Right lobe of liver (tissue), 6 donors: ENCODE data around the gene AMIGO3. TPM values are rescaled to one million over a fixed set of nuclear protein-coding genes. Genes with fewer than 3 reads are reported as not detected.

Source experiments
- ATAC-seq, 4 donors: fragments of 200-7000 bp; cut with Tn5 transposase; one replicate each; pipeline ENCODE4 v1.9.1; 2020; ENCODE audit warnings: mild to moderate bottlenecking in 4 of 4, moderate library complexity in 4 of 4
- DNase-seq, 3 donors: peaks; one replicate each; pipeline ENCODE4 v3.0.0-alpha.2; 2020
- H3K27ac ChIP-seq, 3 donors: fragments of 200-600 bp; one replicate each; pipeline ENCODE4 v1.8.0; 2022
- H3K27me3 ChIP-seq, 2 donors: fragments of 200-600 bp; one replicate each; pipeline ENCODE4 v1.8.0; 2022
- H3K36me3 ChIP-seq, 4 donors: fragments of 200-600 bp; sonication (generic) in 1 of 4; one replicate each; pipeline versions ENCODE4 v1.5.1 to v1.8.0; 2017 to 2022; ENCODE audit warnings: control low read depth in 1 of 4
- H3K4me1 ChIP-seq, 4 donors: fragments of 200-600 bp; sonication (generic) in 1 of 4; one replicate each; pipeline versions ENCODE4 v1.5.1 to v1.8.0; 2017 to 2022; ENCODE audit warnings: control low read depth in 1 of 4
- H3K4me3 ChIP-seq, 3 donors: fragments of 200-600 bp; one replicate each; pipeline ENCODE4 v1.8.0; 2022
- H3K9me3 ChIP-seq, 4 donors: fragments of 200-600 bp; sonication (generic) in 1 of 4; one replicate each; pipeline versions ENCODE4 v1.5.1 to v1.8.0; 2017 to 2022; ENCODE audit warnings: control low read depth in 1 of 4
- POLR2A ChIP-seq: fragments of 450-650 bp; IDR thresholded peaks from one replicate; pipeline ENCODE4 v1.6.1; 2017; ENCODE audit warnings: antibody characterized with exemption, mild to moderate bottlenecking
- WGBS: methylation state at CpG from one replicate; pipeline ENCODE4 v1.1.6; 2018; ENCODE audit warnings: low coverage, low lambda C conversion rate; ENCODE audit not compliant: insufficient coverage; ENCODE audit errors: missing lambda C conversion rate; 5-methylcytosine and 5-hydroxymethylcytosine counted together
- intact Hi-C, 2 donors: fragments of 100-400 bp; cut with DNase I; formaldehyde crosslinking; loops; one replicate each; pipeline versions ENCODE4 v1.11.2 to v1.14.1; 2022
- total RNA-seq, 6 experiments: library from RNA; depleted of rRNA in 2 of 6; stranded (reverse); fragments of >200 nt in 2 of 6; fragmentation: NEBNext Ultra II Directional in 3 of 6; extraction: Animal tissue kit (Norgen Biotek cat#: 25700) in 3 of 6; gene quantifications; one replicate each; pipeline versions ENCODE4 v1.1.0 to v1.2.4, GENCODE V29; 2016 to 2023
- TF ChIP-seq, protein P1 (sequence below), 4 donors: fragments of 200-600 bp in 3 of 4; fragments of 450-650 bp in 1 of 4; IDR thresholded peaks; one replicate each; pipeline versions ENCODE4 v1.5.1 to v1.8.0; 2016 to 2022; ENCODE audit warnings: antibody characterized with exemption in 4 of 4, mild to moderate bottlenecking in 2 of 4
- donor health status: DM: no; HTN: yes; CAD: no.
- donor health status: DM: no; HTN: no; CAD: no.
- donor health status: DM: no; HTN: no; CAD: no.
- donor health status: DM: no; HTN: yes; CAD: no.
- donor health status: DM: no; HTN: yes; CAD: no.

The AMIGO3 gene
- total RNA-seq, 6 experiments from 2014 or later = 0.07 to 2.4 (median 0.64) TPM; not detected in 2

DNA sequence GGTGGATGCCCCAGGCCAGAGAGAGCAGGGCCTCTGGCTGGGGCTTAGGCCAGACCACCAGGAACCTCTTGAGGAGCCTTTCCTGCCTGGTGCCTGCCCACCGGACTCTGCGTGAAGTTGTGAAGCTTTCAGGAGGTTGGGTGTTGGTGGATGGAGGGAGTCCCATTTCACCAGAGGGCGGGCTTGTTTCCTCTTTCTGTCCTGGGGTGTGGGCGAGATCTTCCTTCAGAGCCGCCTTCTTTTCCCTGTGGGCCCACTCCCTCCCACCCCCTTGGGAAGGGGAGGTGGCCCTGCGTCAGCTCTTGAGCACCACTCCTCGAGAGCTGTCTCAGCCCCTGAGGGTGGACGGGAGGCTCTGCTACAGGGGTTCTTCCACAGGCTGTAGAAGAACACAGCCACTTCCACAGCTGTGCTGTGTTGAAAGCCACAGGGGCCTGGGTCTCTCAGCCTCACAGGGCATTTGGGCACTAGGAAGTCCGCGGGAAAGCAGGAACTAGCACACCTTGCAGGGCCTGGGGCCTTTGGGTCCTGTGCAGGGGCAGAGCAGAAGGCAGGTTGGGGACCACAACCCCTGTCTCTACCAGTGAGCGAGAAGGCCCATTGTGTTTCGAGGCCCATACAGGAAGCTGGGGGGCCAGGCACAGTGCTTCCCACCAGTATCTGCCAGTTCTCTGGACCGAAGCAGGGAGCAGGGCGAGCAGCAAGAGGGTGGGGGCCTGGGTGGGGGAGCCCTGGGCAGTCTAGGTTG is 2.1 kb downstream of the AMIGO3 start:
- peaks cover 0 to 13% (median 0%) of the 10 kb centered on the region in 4 donors for H3K4me1 ChIP-seq
- H3K9me3 ChIP-seq = no peaks in the 10 kb centered on the region
- peaks cover 0 to 27% (median 14%) of the 10 kb centered on the region in 4 donors for H3K36me3 ChIP-seq
- no peak for ATAC-seq
- H3K27me3 ChIP-seq = no peaks in the 10 kb centered on the region
- no peak for TF ChIP-seq POLR2A
- TF ChIP-seq, protein P1, sequence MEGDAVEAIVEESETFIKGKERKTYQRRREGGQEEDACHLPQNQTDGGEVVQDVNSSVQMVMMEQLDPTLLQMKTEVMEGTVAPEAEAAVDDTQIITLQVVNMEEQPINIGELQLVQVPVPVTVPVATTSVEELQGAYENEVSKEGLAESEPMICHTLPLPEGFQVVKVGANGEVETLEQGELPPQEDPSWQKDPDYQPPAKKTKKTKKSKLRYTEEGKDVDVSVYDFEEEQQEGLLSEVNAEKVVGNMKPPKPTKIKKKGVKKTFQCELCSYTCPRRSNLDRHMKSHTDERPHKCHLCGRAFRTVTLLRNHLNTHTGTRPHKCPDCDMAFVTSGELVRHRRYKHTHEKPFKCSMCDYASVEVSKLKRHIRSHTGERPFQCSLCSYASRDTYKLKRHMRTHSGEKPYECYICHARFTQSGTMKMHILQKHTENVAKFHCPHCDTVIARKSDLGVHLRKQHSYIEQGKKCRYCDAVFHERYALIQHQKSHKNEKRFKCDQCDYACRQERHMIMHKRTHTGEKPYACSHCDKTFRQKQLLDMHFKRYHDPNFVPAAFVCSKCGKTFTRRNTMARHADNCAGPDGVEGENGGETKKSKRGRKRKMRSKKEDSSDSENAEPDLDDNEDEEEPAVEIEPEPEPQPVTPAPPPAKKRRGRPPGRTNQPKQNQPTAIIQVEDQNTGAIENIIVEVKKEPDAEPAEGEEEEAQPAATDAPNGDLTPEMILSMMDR (IDR thresholded peaks at IDR 0.05) = no peak
- H3K27ac ChIP-seq = no peak overlapping the region
- 90% methylated on average over 2 of the region's 14 CpGs for WGBS
- intact Hi-C loops = no loop called here
- DNase-seq = peak in 1 of 3 donors; percentile 47
- no peak overlapping the region for H3K4me3 ChIP-seq

DNA sequence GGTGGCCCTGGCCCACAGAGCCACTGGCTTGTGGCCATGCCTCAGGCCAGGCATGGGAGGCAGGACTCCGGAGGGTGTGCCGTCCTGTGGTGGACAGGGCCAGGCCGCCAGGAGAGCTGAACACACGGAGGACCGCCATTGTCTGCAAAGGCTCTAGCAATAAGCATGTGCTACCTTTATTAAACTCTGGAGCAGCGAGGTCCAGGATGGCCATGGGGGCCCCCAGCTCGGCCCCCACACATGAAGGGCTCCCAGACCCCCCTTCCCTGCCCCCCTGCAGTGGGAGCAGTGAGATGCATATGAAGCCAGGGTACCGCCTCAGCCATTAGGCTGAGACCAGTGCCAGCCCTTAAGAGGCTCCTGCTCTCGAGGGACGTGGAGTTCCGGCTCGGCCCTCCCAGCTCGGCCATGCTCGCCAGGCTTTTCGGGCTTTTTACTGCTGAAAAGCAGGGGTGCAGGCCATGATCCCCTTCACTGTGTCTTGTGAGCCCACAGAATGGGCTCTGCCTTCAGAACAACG is 2.7 kb downstream of the AMIGO3 start:
- Histone ChIP-seq H3K4me1 (peaks cover 0 to 10% (median 0%) of the 10 kb centered on the region in 4 donors), H3K9me3 (no peaks in the 10 kb centered on the region), H3K36me3 (peaks cover 0 to 26% (median 12%) of the 10 kb centered on the region in 4 donors), H3K27ac (no peak overlapping the region), H3K4me3 (no peak overlapping the region), H3K27me3 (no peaks in the 10 kb centered on the region)
- 87% methylated on average over 3 of the region's 16 CpGs for WGBS
- intact Hi-C loops = no loop called here
- TF ChIP-seq POLR2A = no peak
- TF ChIP-seq, protein P1 (IDR thresholded peaks at IDR 0.05) = no peak
- ATAC-seq = no peak
- DNase-seq = peak in 2 of 3 donors; percentile 46 to 59

DNA sequence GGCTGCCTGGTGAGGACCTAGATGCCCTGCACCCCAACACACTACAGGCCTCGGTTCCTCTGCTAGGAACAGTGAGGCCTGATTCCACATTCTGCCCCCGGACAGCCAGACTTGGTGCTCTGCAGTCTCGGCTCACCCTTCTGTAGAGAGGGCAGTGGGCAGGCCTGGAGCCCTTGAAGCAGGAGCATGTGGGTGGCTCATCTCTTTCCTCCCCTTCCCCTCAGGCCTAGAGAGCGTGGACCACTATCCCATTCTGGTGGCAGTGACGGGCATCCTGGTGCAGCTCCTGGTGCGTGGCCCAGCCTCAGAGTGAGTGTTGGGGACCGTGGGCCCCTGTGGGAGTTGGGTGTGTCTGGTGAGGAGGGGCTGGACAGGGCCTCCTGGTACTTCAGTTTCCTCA is 3.3 kb downstream of the AMIGO3 start:
- H3K27ac ChIP-seq = no peak overlapping the region
- no peak for ATAC-seq
- intact Hi-C loops = no loop called here
- H3K4me3 ChIP-seq = no peak overlapping the region
- H3K27me3 ChIP-seq = no peaks in the 10 kb centered on the region
- TF ChIP-seq, protein P1 (IDR thresholded peaks at IDR 0.05) = no peak
- no peak for TF ChIP-seq POLR2A
- peak in 1 of 3 donors; percentile 37 for DNase-seq
- H3K4me1 ChIP-seq = peaks cover 0 to 10% (median 0%) of the 10 kb centered on the region in 4 donors
- H3K36me3 ChIP-seq = peaks cover 0 to 24% (median 9%) of the 10 kb centered on the region in 4 donors
- WGBS = 63% methylated on average over 1 of the region's 7 CpGs
- H3K9me3 ChIP-seq = no peaks in the 10 kb centered on the region

DNA sequence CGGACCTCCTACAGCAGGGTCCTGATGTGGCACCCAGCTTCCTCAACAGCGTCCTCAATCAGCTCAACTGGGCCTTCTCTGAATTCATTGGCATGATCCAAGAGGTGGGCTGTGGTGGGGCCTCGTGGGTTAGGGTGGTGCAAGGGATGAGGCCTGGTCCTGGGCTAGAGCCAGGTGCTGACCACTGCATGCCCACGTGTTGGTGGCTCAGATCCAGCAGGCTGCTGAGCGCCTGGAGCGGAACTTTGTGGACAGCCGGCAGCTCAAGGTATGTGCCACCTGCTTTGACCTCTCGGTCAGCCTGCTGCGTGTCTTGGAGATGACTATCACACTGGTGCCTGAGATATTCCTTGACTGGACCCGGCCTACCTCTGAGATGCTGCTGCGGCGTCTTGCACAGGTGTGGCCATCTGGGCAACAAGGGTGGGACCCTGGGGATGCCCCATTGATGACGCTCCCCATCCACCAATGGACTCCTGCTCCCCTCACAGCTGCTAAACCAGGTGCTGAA is 3.8 kb downstream of the AMIGO3 start:
- Histone ChIP-seq H3K36me3 (peaks cover 0 to 19% (median 6%) of the 10 kb centered on the region in 4 donors), H3K9me3 (no peaks in the 10 kb centered on the region), H3K27ac (no peak overlapping the region), H3K27me3 (no peaks in the 10 kb centered on the region), H3K4me1 (peaks cover 0 to 10% (median 0%) of the 10 kb centered on the region in 4 donors), H3K4me3 (no peak overlapping the region)
- 33% methylated on average over 1 of the region's 13 CpGs for WGBS
- intact Hi-C loops = no loop called here
- ATAC-seq (no peak), DNase-seq (peak in 1 of 3 donors; percentile 51)
- no peak for TF ChIP-seq POLR2A
- TF ChIP-seq, protein P1 (IDR thresholded peaks at IDR 0.05) = no peak
